ENCODE measurements around the gene BRMS1L. TPM values are rescaled to one million over a fixed set of nuclear protein-coding genes. Genes with fewer than 3 reads are reported as not detected.

The BRMS1L gene
- total and polyA plus RNA-seq, 9 of the 15 experiments (the other 6 are each of a cell fraction or from before 2014, with no cell fraction given) = 1.2 to 4.7 (median 3.3) TPM

- H3K4me1 ChIP-seq (replicated peaks in 1 of 2; ENCODE audit: control insufficient read depth in 2 of 2, insufficient read depth in 2 of 2, low read length in 2 of 2) = no peaks in the 10 kb centered on the region
- no peaks in the 10 kb centered on the region; a peak in 1 of 5 replicates for H3K27me3 ChIP-seq (ENCODE audit: control insufficient read depth in 2 of 2, insufficient read depth in 2 of 2, low read length in 2 of 2)
- H3K4me3 ChIP-seq = no peak overlapping the region
- in situ Hi-C loops (cut with MboI) (no loop called here), intact Hi-C loops (cut with micrococcal nuclease) (no loop called here)
- POLR2A ChIA-PET = no interaction called here
- ATAC-seq (no peak), DNase-seq (ENCODE audit: extremely low read depth in 1 of 4, low spot score in 3 of 4) (no peak), FAIRE-seq (no peak)
- no peak overlapping the region for H3K9ac ChIP-seq (ENCODE audit: insufficient read depth in 1 of 2, low read depth in 2 of 2, low read length in 2 of 2)
- H3K4me2 ChIP-seq (ENCODE audit: insufficient read depth, low read length) = no peak overlapping the region
- BruUV-seq (replicated peaks) = no TSS peak
- H4K20me1 ChIP-seq (replicated peaks; ENCODE audit: control insufficient read depth, insufficient read depth, low read length) = no peaks in the 10 kb centered on the region
- WGBS (ENCODE audit: insufficient coverage, low coverage, missing lambda C conversion rate) = 0% methylated on average over 3 of the region's 4 CpGs
- no peaks in the 10 kb centered on the region for H3K9me3 ChIP-seq (replicated peaks; ENCODE audit: control insufficient read depth, insufficient read depth, low read depth, low read length)
- no peak overlapping the region for H3K27ac ChIP-seq (ENCODE audit: extremely low read depth, low read depth, low read length)
- H3K36me3 ChIP-seq (ENCODE audit: control insufficient read depth, insufficient read depth, low read length) = no peaks in the 10 kb centered on the region
- H2AFZ ChIP-seq (ENCODE audit: low read depth, low read length) = no peak overlapping the region
- H3K9me1 ChIP-seq (ENCODE audit: control insufficient read depth, insufficient read depth, low read length) = no peaks in the 10 kb centered on the region
- CTCF ChIA-PET (ENCODE audit: low intra/inter-chr PET ratio) = no interaction called here
- no peak for TF ChIP-seq POLR2AphosphoS5 (IDR thresholded peaks at IDR 0.05; ENCODE audit: control insufficient read depth, insufficient read depth, low read depth, low read length)
- no peak for TF ChIP-seq YY1 (IDR thresholded peaks at IDR 0.05; ENCODE audit: borderline replicate concordance in 1 of 3, control insufficient read depth in 1 of 3, extremely low read depth in 1 of 3, insufficient read depth in 3 of 3, insufficient read length in 1 of 3, insufficient replicate concordance in 2 of 3, low read depth in 1 of 3, low read length in 2 of 3)
- no peak for TF ChIP-seq SAFB (IDR thresholded peaks at IDR 0.05; ENCODE audit: borderline replicate concordance, low read depth, low read length)
- TF ChIP-seq ZNF274 (IDR thresholded peaks at IDR 0.05; ENCODE audit: borderline replicate concordance, low read depth, low read length) = no peak
- no peak for TF ChIP-seq MAZ (CRISPR knock-in tag; conservative IDR thresholded peaks at IDR 0.05 in 1 of 2, IDR thresholded peaks at IDR 0.05 in 1 of 2)
- TF ChIP-seq HBP1 (CRISPR knock-in tag; IDR thresholded peaks at IDR 0.05) = no peak
- no peaks in the 10 kb centered on the region for H3K79me2 ChIP-seq (ENCODE audit: control insufficient read depth, insufficient read depth, low read length)
Observed at GRCh38 chr14:35897616-35898111, 71.5 kb downstream of the BRMS1L start.

Measured in K562 (cell line).